ENCODE data around the gene EMC9. TPM values are rescaled to one million over a fixed set of nuclear protein-coding genes. Genes with fewer than 3 reads are reported as not detected.

The EMC9 gene
- total RNA-seq, 1 donor from 2014 or later, result 17.1 TPM

- no peaks in the 10 kb centered on the region for H3K27me3 ChIP-seq (ENCODE audit: control insufficient read depth, insufficient read depth, low read length)
- no peak for DNase-seq (ENCODE audit: low read depth)
- H3K4me3 ChIP-seq (ENCODE audit: low read depth, low read length), result no peak overlapping the region
- TF ChIP-seq CTCF (IDR thresholded peaks at IDR 0.05; ENCODE audit: insufficient read depth, low read length, poor library complexity, severe bottlenecking), result no peak
- H3K36me3 ChIP-seq (ENCODE audit: control insufficient read depth, insufficient read depth, low read length), result no peaks in the 10 kb centered on the region
Measured at GRCh38 chr14:24129410-24129998, 11.9 kb downstream of the EMC9 start.

GRCh38 chr14:24127673-24128072 is 13.7 kb downstream of the EMC9 start:
- no peak for TF ChIP-seq CTCF (IDR thresholded peaks at IDR 0.05; ENCODE audit: insufficient read depth, low read length, poor library complexity, severe bottlenecking)
- no peaks in the 10 kb centered on the region for H3K27me3 ChIP-seq (ENCODE audit: control insufficient read depth, insufficient read depth, low read length)
- no peak overlapping the region for H3K4me3 ChIP-seq (ENCODE audit: low read depth, low read length)
- DNase-seq (ENCODE audit: low read depth), result no peak
- H3K36me3 ChIP-seq (ENCODE audit: control insufficient read depth, insufficient read depth, low read length), result no peaks in the 10 kb centered on the region

- Histone ChIP-seq H3K36me3 (ENCODE audit: control insufficient read depth, insufficient read depth, low read length) (no peaks in the 10 kb centered on the region), H3K4me3 (ENCODE audit: low read depth, low read length) (no peak overlapping the region), H3K27me3 (ENCODE audit: control insufficient read depth, insufficient read depth, low read length) (no peaks in the 10 kb centered on the region)
- DNase-seq (ENCODE audit: low read depth), result no peak
- TF ChIP-seq CTCF (IDR thresholded peaks at IDR 0.05; ENCODE audit: insufficient read depth, low read length, poor library complexity, severe bottlenecking), result no peak
Measured at GRCh38 chr14:24126939-24127338, 14.5 kb downstream of the EMC9 start.

GRCh38 chr14:24123424-24124417 is 17.7 kb downstream of the EMC9 start:
- H3K36me3 ChIP-seq (ENCODE audit: control insufficient read depth, insufficient read depth, low read length), result peaks cover 4% of the 10 kb centered on the region
- DNase-seq (ENCODE audit: low read depth), result no peak
- no peak for TF ChIP-seq CTCF (IDR thresholded peaks at IDR 0.05; ENCODE audit: insufficient read depth, low read length, poor library complexity, severe bottlenecking)
- no peaks in the 10 kb centered on the region for H3K27me3 ChIP-seq (ENCODE audit: control insufficient read depth, insufficient read depth, low read length)
- no peak overlapping the region for H3K4me3 ChIP-seq (ENCODE audit: low read depth, low read length)

GRCh38 chr14:24122898-24123297 is 18.5 kb downstream of the EMC9 start:
- no peak for DNase-seq (ENCODE audit: low read depth)
- TF ChIP-seq CTCF (IDR thresholded peaks at IDR 0.05; ENCODE audit: insufficient read depth, low read length, poor library complexity, severe bottlenecking), result no peak
- Histone ChIP-seq H3K27me3 (ENCODE audit: control insufficient read depth, insufficient read depth, low read length) (no peaks in the 10 kb centered on the region), H3K4me3 (ENCODE audit: low read depth, low read length) (no peak overlapping the region), H3K36me3 (ENCODE audit: control insufficient read depth, insufficient read depth, low read length) (peaks cover 4% of the 10 kb centered on the region)

Measured in kidney epithelial cell (primary cell).